H9 (cell line): ENCODE data around the gene STX17. TPM values are rescaled to one million over a fixed set of nuclear protein-coding genes. Genes with fewer than 3 reads are reported as not detected.

Experiments used
- DNase-seq: peaks from one replicate; pipeline ENCODE4 v3.0.0-alpha.2; 2017
- H2AFZ ChIP-seq: one replicate; pipeline ENCODE4 v1.6.1; 2013; ENCODE audit warnings: mild to moderate bottlenecking, low read length, control low read depth, moderate library complexity
- H2AK5ac ChIP-seq: 2 replicates; pipeline ENCODE4 v1.6.1; 2013; ENCODE audit warnings: low read length, control low read depth, mixed read lengths; ENCODE audit not compliant: insufficient read length
- H2BK120ac ChIP-seq: one replicate; pipeline ENCODE4 v1.6.1; 2013; ENCODE audit warnings: low read depth, mild to moderate bottlenecking, low read length, control low read depth, inconsistent platforms; ENCODE audit not compliant: poor library complexity, severe bottlenecking
- H2BK12ac ChIP-seq: 2 replicates; pipeline ENCODE4 v1.6.1; 2013; ENCODE audit warnings: low read length, control low read depth, mixed read lengths, low read depth; ENCODE audit not compliant: insufficient read length
- H2BK15ac ChIP-seq: 2 replicates; pipeline ENCODE4 v1.6.1; 2013; ENCODE audit warnings: low read depth, low read length, control low read depth
- H2BK20ac ChIP-seq: one replicate; pipeline ENCODE4 v1.6.1; 2013; ENCODE audit warnings: low read depth, mild to moderate bottlenecking, low read length, control low read depth, inconsistent platforms; ENCODE audit not compliant: poor library complexity, severe bottlenecking
- H2BK5ac ChIP-seq: 2 replicates; pipeline ENCODE4 v1.6.1; 2013; ENCODE audit warnings: low read length, control low read depth, mixed read lengths; ENCODE audit not compliant: insufficient read length
- H3K14ac ChIP-seq: 2 replicates; pipeline ENCODE4 v1.6.1; 2013; ENCODE audit warnings: low read length, control low read depth; ENCODE audit not compliant: insufficient read depth
- H3K18ac ChIP-seq: 2 replicates; pipeline ENCODE4 v1.6.1; 2013; ENCODE audit warnings: low read depth, mild to moderate bottlenecking, mixed read lengths, low read length, control low read depth; ENCODE audit not compliant: insufficient read length
- H3K23ac ChIP-seq: 2 replicates; pipeline ENCODE4 v1.6.1; 2013; ENCODE audit warnings: low read length, control low read depth, mixed read lengths, low read depth; ENCODE audit not compliant: insufficient read length
- H3K23me2 ChIP-seq: 2 replicates; pipeline ENCODE4 v1.6.1; 2013; ENCODE audit warnings: low read depth, mild to moderate bottlenecking, mixed read lengths, low read length, control low read depth; ENCODE audit not compliant: insufficient read length, poor library complexity, severe bottlenecking
- H3K27ac ChIP-seq: 2 replicates; pipeline ENCODE4 v1.5.1; 2013; ENCODE audit warnings: low read length, control low read depth, mixed read lengths, low read depth; ENCODE audit not compliant: insufficient read length
- H3K27me3 ChIP-seq: 2 replicates; pipeline ENCODE4 v1.6.1; 2013; ENCODE audit warnings: low read length, control low read depth, inconsistent platforms; ENCODE audit not compliant: insufficient read depth
- H3K4ac ChIP-seq: 2 replicates; pipeline ENCODE4 v1.6.1; 2013; ENCODE audit warnings: low read depth, mild to moderate bottlenecking, control low read depth, inconsistent platforms, low read length, moderate library complexity
- H3K4me1 ChIP-seq: 2 replicates; pipeline ENCODE4 v1.6.1; 2013; ENCODE audit warnings: low read length, control low read depth, inconsistent platforms; ENCODE audit not compliant: insufficient read depth
- H3K4me2 ChIP-seq: 2 replicates; pipeline ENCODE4 v1.6.1; 2013; ENCODE audit warnings: low read length, control low read depth, mixed read lengths; ENCODE audit not compliant: insufficient read length, insufficient read depth
- H3K56ac ChIP-seq: 2 replicates; pipeline ENCODE4 v1.6.1; 2013; ENCODE audit warnings: low read depth, mild to moderate bottlenecking, mixed read lengths, low read length, control low read depth; ENCODE audit not compliant: insufficient read length
- H3K79me1 ChIP-seq: 2 replicates; pipeline ENCODE4 v1.6.1; 2013; ENCODE audit warnings: low read depth, mild to moderate bottlenecking, moderate library complexity, low read length, control low read depth, inconsistent platforms; ENCODE audit not compliant: insufficient read depth, poor library complexity, severe bottlenecking
- H3K79me2 ChIP-seq: 2 replicates; pipeline ENCODE4 v1.6.1; 2013; ENCODE audit warnings: low read length, control low read depth, inconsistent platforms; ENCODE audit not compliant: insufficient read depth
- H3K9ac ChIP-seq: 2 replicates; pipeline ENCODE4 v1.6.1; 2013; ENCODE audit warnings: low read length, control low read depth, mixed read lengths; ENCODE audit not compliant: insufficient read length; ENCODE audit errors: extremely low read depth
- H3K9me3 ChIP-seq: one replicate; pipeline ENCODE4 v1.6.1; 2013; ENCODE audit warnings: low read depth, low read length, inconsistent platforms; ENCODE audit not compliant: control insufficient read depth
- H3T11ph ChIP-seq: one replicate; pipeline ENCODE4 v1.6.1; 2013; ENCODE audit warnings: mild to moderate bottlenecking, low read length, control low read depth, inconsistent platforms
- H4K20me1 ChIP-seq: one replicate; pipeline ENCODE4 v1.6.1; 2013; ENCODE audit not compliant: control insufficient read depth, insufficient read length, insufficient read depth
- H4K5ac ChIP-seq: 2 replicates; pipeline ENCODE4 v1.6.1; 2013; ENCODE audit warnings: low read depth, mild to moderate bottlenecking, mixed read lengths, low read length, control low read depth; ENCODE audit not compliant: insufficient read length
- H4K8ac ChIP-seq: replicated peaks from 2 replicates; pipeline ENCODE4 v1.6.1; 2013; ENCODE audit warnings: low read length, control low read depth, mixed read lengths, low read depth; ENCODE audit not compliant: insufficient read length
- H4K91ac ChIP-seq: 2 replicates; pipeline ENCODE4 v1.6.1; 2013; ENCODE audit warnings: low read depth, mild to moderate bottlenecking, moderate library complexity, mixed read lengths, low read length, control low read depth; ENCODE audit not compliant: insufficient read length
- H3K27ac Mint-ChIP-seq, 3 experiments: 2 replicates in 2 of 3; 3 replicates in 1 of 3; pipeline ENCODE4 v1.8.0; 2020 to 2021; ENCODE audit warnings: mixed read lengths in 3 of 3, mild to moderate bottlenecking in 1 of 3, moderate library complexity in 1 of 3
- H3K27me3 Mint-ChIP-seq: 2 replicates; pipeline ENCODE4 v1.8.0; 2021; ENCODE audit warnings: low read depth, mild to moderate bottlenecking, moderate library complexity, mixed read lengths
- H3K36me3 Mint-ChIP-seq, 3 experiments: 2 replicates in 2 of 3; 3 replicates in 1 of 3; pipeline ENCODE4 v1.8.0; 2020 to 2021; ENCODE audit warnings: low read depth in 3 of 3, mixed read lengths in 3 of 3; ENCODE audit not compliant: insufficient read depth in 1 of 3
- H3K4me1 Mint-ChIP-seq, 2 experiments: 2 replicates each; pipeline ENCODE4 v1.8.0; 2020; ENCODE audit warnings: mixed read lengths in 2 of 2
- H3K4me3 Mint-ChIP-seq, 2 experiments: 2 replicates in 1 of 2; 3 replicates in 1 of 2; pipeline ENCODE4 v1.8.0; 2020 to 2021; ENCODE audit warnings: mild to moderate bottlenecking in 2 of 2, mixed read lengths in 2 of 2, moderate library complexity in 1 of 2
- H3K9me3 Mint-ChIP-seq, 2 experiments: 2 replicates in 1 of 2; 3 replicates in 1 of 2; pipeline ENCODE4 v1.8.0; 2020; ENCODE audit warnings: mild to moderate bottlenecking in 2 of 2, mixed read lengths in 2 of 2, moderate library complexity in 1 of 2
- CTCF ChIP-seq: fragments of 200-600 bp; sonication (generic); conservative IDR thresholded peaks from 3 replicates; pipeline ENCODE4 v1.8.0; 2021; ENCODE audit warnings: antibody characterized with exemption, mild to moderate bottlenecking
- total RNA-seq: library from RNA; stranded (reverse); gene quantifications from 2 replicates; pipeline ENCODE4 v1.2.1, GENCODE V29; 2021

The STX17 gene
- total RNA-seq, 1 experiment from 2014 or later, result 21.2 TPM

GRCh38 chr9:99948896-99949295, 42.4 kb downstream of the STX17 start:
- Mint-ChIP-seq H3K4me3 (no peak overlapping the region), H3K27ac (no peak overlapping the region), H3K27me3 (no peaks in the 10 kb centered on the region), H3K36me3 (peaks cover 4 to 5% (median 5%) of the 10 kb centered on the region in 3 experiments; a peak in 6 of 7 replicates), H3K4me1 (no peaks in the 10 kb centered on the region; a peak in 1 of 4 replicates), H3K9me3 (no peaks in the 10 kb centered on the region; a peak in 1 of 5 replicates)
- Histone ChIP-seq H2AK5ac (no peak overlapping the region), H3K79me1 (no peaks in the 10 kb centered on the region), H4K5ac (no peak overlapping the region), H3K27me3 (no peaks in the 10 kb centered on the region), H4K8ac (no peak overlapping the region), H2BK5ac (no peak overlapping the region), H3K56ac (no peak overlapping the region), H4K91ac (no peak overlapping the region), H3K4me2 (no peak overlapping the region), H2BK120ac (no peak overlapping the region), H2BK20ac (no peak overlapping the region), H3K9me3 (no peaks in the 10 kb centered on the region), H2BK12ac (no peak overlapping the region), H3K9ac (no peak overlapping the region), H3K27ac (no peak overlapping the region), H4K20me1 (no peaks in the 10 kb centered on the region), H3K23me2 (no peaks in the 10 kb centered on the region), H3K14ac (no peak overlapping the region), H3K4me1 (no peaks in the 10 kb centered on the region), H3K79me2 (no peaks in the 10 kb centered on the region), H2AFZ (no peak overlapping the region), H3K23ac (no peak overlapping the region), H3T11ph (no peak overlapping the region), H3K18ac (no peak overlapping the region), H2BK15ac (no peak overlapping the region), H3K4ac (no peak overlapping the region)
- no peak for TF ChIP-seq CTCF
- DNase-seq, result no peak
